Activated T-helper 1 cell treated with Interleukin-2 at 50 U/mL for 16 hours (primary cell): ENCODE data around the gene DDIT4.

Source experiments
- DNase-seq: peaks from one replicate; pipeline ENCODE4 v3.0.0-alpha.2; 2020; ENCODE audit warnings: low read depth

Gene DDIT4

GRCh38 chr10:72318418-72319262, 44.9 kb downstream of the DDIT4 start:
- DNase-seq: no peak

GRCh38 chr10:72319416-72320254, 45.9 kb downstream of the DDIT4 start:
- DNase-seq: peak; percentile 85

DNA sequence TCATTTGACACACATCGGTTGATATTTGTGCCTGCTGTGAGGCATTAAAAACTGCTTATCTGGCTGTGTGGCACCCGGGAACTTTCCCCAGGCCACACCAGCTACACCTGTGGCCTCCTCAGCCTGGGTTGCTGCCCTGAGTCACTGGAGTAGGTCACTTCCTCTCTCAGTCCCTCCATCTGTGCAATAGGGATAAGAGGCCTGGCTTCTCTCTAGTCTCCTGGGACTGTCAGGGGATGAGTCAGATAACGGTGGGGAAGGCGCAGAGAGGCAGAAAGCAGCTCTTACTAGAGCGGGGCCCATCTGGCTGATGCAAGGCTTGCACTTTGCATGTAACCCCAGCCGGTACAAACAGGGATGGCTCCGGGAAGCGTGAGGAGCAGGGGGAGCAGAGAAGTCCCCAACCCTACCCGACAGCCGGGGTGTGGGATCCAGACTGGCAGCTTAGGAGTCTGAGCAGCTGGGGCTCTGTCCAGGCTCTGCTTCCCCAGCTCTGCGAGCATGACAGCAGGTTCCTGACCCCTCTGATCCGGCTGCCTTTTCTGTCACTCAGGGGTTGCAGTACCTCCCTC, 47.0 kb downstream of the DDIT4 start:
- DNase-seq: peak; percentile 46

DNA sequence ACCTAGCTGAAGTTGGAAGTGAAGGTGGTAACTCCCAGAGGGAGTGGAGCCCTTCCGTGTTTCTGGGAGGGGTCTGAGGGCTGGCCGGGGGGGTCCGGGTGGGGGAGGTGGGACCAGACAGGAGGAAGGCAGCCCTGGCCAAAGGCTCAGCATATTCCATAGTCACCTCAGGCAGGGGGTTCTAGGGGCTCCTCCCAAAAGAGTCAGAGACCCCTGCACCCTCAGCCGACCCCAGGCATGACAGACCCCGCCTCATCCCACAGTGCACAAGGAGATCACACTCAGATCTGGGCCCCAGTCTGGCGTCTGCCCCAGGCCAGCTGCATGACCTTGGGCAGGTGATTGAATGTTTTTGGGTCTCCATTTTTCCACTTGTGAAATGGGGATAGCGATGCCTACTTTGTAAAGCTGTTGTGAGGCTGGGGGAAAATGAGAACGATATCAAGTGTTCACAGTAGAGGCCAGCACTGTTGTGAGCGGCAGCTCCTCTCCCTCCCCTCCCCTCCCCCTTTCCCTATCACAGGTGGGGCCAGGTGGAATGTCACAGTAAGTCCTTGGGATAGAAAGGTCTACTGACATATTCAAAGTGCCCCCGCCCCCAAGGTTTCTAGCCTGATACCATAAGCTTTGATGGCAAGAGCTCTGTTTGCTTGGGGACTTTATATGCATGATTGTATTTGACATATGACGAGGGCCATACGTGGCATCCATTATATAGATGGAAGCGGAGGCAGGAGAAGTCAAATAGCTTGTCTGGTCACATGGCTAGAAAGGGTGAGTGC, 47.7 kb downstream of the DDIT4 start:
- no peak for DNase-seq

DNA sequence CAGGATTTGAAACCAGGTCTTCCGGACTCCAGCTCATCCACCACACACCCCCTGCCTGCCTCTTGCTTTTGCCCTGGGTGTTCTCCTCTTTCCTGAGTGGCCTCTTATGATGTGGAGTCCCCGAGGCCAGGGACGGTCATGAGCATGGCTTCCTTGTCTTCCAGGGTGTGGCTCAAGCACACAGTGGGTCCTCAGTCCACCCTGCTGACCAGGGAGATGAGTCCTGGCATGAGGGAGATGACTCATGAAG, 48.2 kb downstream of the DDIT4 start:
- DNase-seq: no peak

GRCh38 chr10:72322280-72323058, 48.7 kb downstream of the DDIT4 start:
- peak; percentile 42 for DNase-seq

DNA sequence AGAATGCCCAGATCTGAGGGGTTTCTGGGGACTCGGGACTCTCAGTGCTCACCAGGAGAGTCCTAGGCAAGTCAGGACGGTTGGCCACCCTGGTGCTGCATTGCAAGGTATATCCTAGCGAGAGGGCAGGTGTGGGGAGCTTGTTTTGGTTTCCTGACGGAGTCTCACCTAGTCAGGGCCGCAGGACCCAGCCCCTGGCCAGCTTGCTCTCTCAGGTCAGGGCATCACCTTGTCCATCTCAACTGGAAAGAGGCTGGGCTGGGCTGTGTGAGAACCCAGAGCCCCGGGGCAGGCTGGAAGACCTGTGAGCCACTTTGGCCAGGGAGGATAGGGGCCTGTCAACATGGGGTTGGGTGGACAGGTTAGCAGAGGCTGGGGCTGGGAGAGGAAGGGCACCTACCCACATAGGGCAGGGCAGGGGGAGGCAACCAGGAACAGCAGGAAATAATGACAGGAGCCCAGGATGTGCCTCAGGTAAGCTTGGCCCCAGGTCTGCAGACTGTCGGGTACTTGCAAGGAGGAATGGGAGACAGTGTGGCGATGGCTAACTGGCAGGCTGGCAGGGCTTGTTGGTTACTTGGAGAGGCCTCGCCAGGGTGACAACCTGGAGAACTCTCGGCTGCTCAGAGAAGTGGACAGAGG, 49.5 kb downstream of the DDIT4 start:
- DNase-seq: no peak

DNA sequence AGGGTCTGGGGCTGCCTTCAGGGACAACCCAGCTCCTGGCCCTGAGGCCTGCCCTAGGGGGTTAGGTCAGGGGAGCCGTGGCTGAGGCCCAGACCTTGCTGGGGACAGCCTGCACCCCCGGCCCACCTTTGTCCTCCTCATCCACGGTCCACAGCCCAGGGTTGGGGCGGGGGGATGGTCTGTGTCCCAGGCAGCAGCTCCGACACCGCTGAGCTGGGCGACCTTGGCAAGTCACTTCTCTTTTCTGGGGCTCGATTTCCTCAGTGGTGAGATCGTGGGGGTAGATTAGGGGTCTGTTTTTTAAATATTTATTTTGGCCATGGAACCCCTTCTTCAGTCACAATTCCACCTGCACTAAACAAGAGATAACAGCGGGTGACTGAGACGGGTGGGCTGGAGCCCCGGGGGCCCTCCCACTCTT, 50.1 kb downstream of the DDIT4 start:
- no peak for DNase-seq
